ENCODE measurements around the gene SPOCD1. TPM values are rescaled to one million over a fixed set of nuclear protein-coding genes. Genes with fewer than 3 reads are reported as not detected.

SPOCD1 gene
- total and polyA plus RNA-seq, 12 donors: 0.09 to 2.4 (median 0.61) TPM

- Histone ChIP-seq H3K4me1 (replicated peaks in 1 of 2) (peaks cover 17 to 24% of the 10 kb centered on the region in 2 donors), H3K27me3 (peaks cover 2% of the 10 kb centered on the region), H3K36me3 (replicated peaks in 1 of 2) (no peaks in the 10 kb centered on the region), H3K27ac (no peak overlapping the region), H3K4me3 (no peak overlapping the region), H3K9me3 (replicated peaks in 1 of 3) (no peaks in the 10 kb centered on the region)
- DNase-seq: no peak
- TF ChIP-seq CTCF (IDR thresholded peaks at IDR 0.05): no peak
- no peak for TF ChIP-seq POLR2A (IDR thresholded peaks at IDR 0.05)
- 28 to 71% (median 35%) methylated on average over 1 to 7 of the region's 7 CpGs for WGBS, 4 donors
- intact Hi-C loops (cut with DNase I): no loop called here
Observed at GRCh38 chr1:31762323-31762722, 53.5 kb downstream of the SPOCD1 start.

GRCh38 chr1:31761883-31762282 is 53.9 kb downstream of the SPOCD1 start:
- TF ChIP-seq CTCF (IDR thresholded peaks at IDR 0.05) (no peak), POLR2A (IDR thresholded peaks at IDR 0.05) (no peak)
- WGBS, 4 donors: 60 to 69% (median 61%) methylated on average over 6 of the region's 6 CpGs
- intact Hi-C loops (cut with DNase I): no loop called here
- no peak for DNase-seq
- no peak overlapping the region for H3K4me3 ChIP-seq
- H3K27me3 ChIP-seq: peaks cover 2% of the 10 kb centered on the region
- no peaks in the 10 kb centered on the region for H3K36me3 ChIP-seq (replicated peaks in 1 of 2)
- peaks cover 17 to 24% of the 10 kb centered on the region in 2 donors for H3K4me1 ChIP-seq (replicated peaks in 1 of 2)
- H3K27ac ChIP-seq: no peak overlapping the region
- no peaks in the 10 kb centered on the region for H3K9me3 ChIP-seq (replicated peaks in 1 of 3)

- H3K27me3 ChIP-seq: peaks cover 2% of the 10 kb centered on the region
- H3K36me3 ChIP-seq (replicated peaks in 1 of 2): no peaks in the 10 kb centered on the region
- peak; percentile 56 to 72 (median 64) for DNase-seq
- peaks cover 17 to 24% of the 10 kb centered on the region in 2 donors for H3K4me1 ChIP-seq (replicated peaks in 1 of 2)
- intact Hi-C loops (cut with DNase I): no loop called here
- WGBS, 4 donors: 0 to 3% (median 2%) methylated on average over 5 to 63 of the region's 63 CpGs
- H3K27ac ChIP-seq: peak overlapping the region in 2 of 5 donors; percentile 41 to 54
- TF ChIP-seq POLR2A (IDR thresholded peaks at IDR 0.05) (no peak), CTCF (IDR thresholded peaks at IDR 0.05) (no peak)
- H3K9me3 ChIP-seq (replicated peaks in 1 of 3): no peaks in the 10 kb centered on the region
- H3K4me3 ChIP-seq: peak overlapping the region in 3 of 4 donors; percentile 34 to 83 (median 72)
Observed at GRCh38 chr1:31760471-31761470, 55.1 kb downstream of the SPOCD1 start.

- 75 to 84% (median 82%) methylated on average over 8 to 10 of the region's 10 CpGs for WGBS, 4 donors
- TF ChIP-seq CTCF (IDR thresholded peaks at IDR 0.05): no peak
- no peak for TF ChIP-seq POLR2A (IDR thresholded peaks at IDR 0.05)
- no peaks in the 10 kb centered on the region for H3K9me3 ChIP-seq (replicated peaks in 1 of 3)
- H3K4me3 ChIP-seq: no peak overlapping the region
- intact Hi-C loops (cut with DNase I): no loop called here
- peaks cover 17 to 26% of the 10 kb centered on the region in 2 donors for H3K4me1 ChIP-seq (replicated peaks in 1 of 2)
- no peak for DNase-seq
- no peaks in the 10 kb centered on the region for H3K36me3 ChIP-seq (replicated peaks in 1 of 2)
- no peak overlapping the region for H3K27ac ChIP-seq
- H3K27me3 ChIP-seq: peaks cover 2% of the 10 kb centered on the region
Observed at GRCh38 chr1:31759298-31760023, 56.4 kb downstream of the SPOCD1 start.

Measured in adrenal gland (tissue), 12 donors.